Ramos (cell line): ENCODE data around the gene PRR5.

Experiments used
- in situ Hi-C: fragments of 300-500 bp; cut with MboI; formaldehyde crosslinking; loops from one replicate; pipeline ENCODE4 v1.14.3; 2022; ENCODE audit warnings: low sequenced_read_pairs; ENCODE audit not compliant: unreplicated experiment

PRR5 gene

GRCh38 chr22:44689915-44690524 is 12.0 kb upstream of the PRR5 start:
- in situ Hi-C loops = no loop called here

- in situ Hi-C loops = no loop called here
Measured at GRCh38 chr22:44691796-44692661, 10.0 kb upstream of the PRR5 start.

GRCh38 chr22:44692662-44693007 is 9.4 kb upstream of the PRR5 start:
- in situ Hi-C loops = no loop called here

- in situ Hi-C loops = no loop called here
Measured at GRCh38 chr22:44693145-44693544, 8.9 kb upstream of the PRR5 start.

DNA sequence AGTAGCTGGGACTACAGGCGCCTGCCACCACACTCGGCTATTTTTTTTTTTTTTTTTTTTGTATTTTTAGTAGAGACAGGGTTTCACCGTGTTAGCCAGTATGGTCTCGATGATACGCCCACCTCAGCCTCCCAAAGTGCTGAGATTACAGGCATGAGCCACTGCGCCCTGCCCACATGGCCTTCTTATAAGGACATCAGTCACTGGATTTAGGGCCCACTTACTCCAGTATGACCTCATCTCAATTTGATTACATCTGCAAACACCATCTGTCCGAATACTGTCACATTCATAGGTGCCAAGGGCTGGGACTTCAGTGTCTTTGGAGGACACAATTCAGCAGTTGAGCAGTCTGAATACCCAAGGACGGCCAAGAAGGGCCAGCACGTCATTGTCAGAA is 8.2 kb upstream of the PRR5 start:
- in situ Hi-C loops = no loop called here

DNA sequence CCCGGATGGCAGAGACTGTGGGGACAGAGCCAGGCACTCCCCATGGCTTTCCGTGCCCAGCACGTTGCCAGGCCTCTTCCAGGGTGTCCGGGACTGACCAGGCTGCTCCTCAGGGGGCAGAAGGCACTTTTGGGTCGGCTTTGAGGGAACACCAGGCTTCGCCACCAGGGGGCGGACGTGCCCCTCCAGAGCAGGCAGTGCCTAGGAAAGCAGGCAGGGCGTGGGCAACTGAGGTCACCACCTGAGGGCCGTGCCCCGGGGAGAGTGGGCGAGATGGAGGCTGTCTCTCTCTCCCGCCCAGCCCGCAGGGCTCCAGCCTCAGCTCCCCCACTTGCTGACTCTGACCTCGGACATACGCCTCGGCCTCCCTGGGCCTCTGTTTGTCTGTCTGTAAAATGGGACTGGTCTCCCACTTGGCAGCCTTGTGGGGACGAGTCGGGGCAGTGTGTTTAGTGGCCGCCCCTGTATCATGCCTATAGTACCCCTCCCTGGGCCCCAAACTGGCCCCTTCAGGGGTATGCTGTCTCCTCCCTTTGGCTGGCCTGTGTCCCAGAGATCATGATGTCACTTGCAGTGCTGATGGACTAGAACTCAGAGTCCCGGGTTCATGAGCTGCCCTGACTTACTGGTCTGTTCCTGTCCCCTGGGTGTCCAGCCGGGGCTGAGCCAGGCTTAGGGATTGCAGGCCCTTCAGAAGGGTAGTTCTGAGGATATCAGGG is 4.4 kb upstream of the PRR5 start:
- in situ Hi-C loops = no loop called here

- in situ Hi-C loops = no loop called here
Measured at GRCh38 chr22:44698531-44699421, 3.2 kb upstream of the PRR5 start.

DNA sequence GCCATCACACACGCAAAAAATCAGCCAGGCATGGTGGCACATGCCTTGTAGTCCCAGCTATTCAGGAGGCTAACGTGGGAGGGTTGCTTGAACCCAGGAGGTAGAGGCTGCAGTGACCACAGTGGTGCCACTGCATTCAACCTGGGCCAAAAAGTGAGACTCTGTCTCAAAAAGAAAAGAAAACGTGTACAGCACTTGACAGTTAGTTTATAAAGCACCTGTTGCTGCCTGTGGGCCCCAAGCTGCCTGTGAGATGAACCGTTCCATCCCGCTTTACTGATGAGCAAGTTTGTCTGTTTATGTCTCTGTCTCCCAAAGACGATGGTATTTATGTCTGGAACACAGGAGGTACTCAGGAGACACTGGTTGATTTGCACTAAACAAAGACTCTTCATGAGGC is 1.5 kb upstream of the PRR5 start:
- in situ Hi-C loops = no loop called here

DNA sequence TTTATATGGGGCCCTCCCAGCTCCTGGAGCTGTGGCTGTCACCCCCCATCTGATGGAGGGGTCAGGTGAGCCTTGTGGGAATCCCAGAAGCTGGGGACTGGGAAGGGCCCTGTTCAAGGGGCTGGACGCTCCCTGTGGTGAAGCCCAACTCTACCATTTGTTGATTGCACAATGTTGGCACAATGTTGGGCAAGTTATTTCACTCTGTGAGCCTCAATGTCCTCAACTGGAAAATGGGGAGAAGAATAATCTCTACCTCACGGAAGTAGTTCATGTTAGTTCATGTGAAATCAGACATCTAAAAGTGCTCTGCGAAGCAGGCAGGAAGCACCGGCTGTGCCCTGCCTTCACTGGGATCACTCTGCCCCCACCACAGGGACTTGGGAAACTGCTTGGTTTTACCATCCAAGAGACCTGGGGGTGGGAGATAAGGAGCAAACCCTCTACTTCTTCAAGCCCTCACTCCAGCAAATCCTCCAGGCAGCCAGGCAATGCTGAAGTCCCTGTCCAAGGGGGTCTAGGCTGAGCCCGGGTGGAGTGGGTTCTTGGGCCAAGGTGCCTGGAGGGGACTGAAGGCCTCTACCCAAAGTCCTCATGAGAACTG is 715 bp upstream of the PRR5 start:
- in situ Hi-C loops = no loop called here

GRCh38 chr22:44702479-44703198 is 635 bp downstream of the PRR5 start:
- in situ Hi-C loops = no loop called here

- in situ Hi-C loops = no loop called here
Measured at GRCh38 chr22:44703255-44703870, 1.4 kb downstream of the PRR5 start.

GRCh38 chr22:44704159-44705021 is 2.4 kb downstream of the PRR5 start:
- in situ Hi-C loops = no loop called here

DNA sequence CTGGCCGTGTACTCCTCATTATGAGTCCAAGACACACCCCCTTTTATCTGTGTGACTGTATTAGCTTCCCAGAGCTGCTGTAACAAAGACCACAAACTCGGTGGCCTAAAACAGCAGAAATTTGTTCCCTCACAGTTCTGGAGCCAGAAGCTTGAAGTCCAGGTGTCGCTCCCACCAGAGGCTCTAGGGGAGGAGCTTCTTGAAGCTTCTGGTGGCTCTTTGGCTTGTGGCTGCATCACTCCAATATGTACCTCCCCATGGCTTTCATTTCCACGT is 3.0 kb downstream of the PRR5 start:
- in situ Hi-C loops = no loop called here

- in situ Hi-C loops = no loop called here
Measured at GRCh38 chr22:44706488-44706887, 4.5 kb downstream of the PRR5 start.

- in situ Hi-C loops = no loop called here
Measured at GRCh38 chr22:44707178-44707577, 5.2 kb downstream of the PRR5 start.

GRCh38 chr22:44707752-44708151 is 5.7 kb downstream of the PRR5 start:
- in situ Hi-C loops = no loop called here

DNA sequence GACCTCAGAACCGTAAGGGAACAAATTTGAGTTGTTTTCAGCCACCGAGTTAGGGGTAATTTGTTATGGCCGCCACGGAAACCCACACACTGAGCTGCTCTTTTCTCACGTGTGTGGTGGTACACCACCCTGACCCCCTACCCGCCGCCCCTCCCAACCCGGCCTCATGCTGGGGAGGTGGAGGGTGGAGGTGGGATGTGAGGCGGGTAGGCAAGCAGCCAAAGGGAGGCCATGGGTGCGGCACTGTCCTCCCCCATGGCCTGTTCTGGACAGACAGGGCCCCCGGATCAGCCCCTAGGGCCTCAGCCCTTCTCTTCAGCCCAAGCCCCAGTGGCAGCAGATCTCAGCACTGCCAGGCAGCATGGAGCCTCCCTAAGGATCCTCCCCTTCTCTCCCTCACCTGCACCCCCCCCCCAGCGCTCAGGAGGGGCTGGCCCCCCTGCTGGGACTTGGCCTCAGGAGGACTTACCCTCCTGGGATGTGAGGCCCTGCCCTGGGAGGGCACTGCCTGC is 7.9 kb downstream of the PRR5 start:
- in situ Hi-C loops = no loop called here
